ENCODE measurements around the gene RGS10. TPM values are rescaled to one million over a fixed set of nuclear protein-coding genes. Genes with fewer than 3 reads are reported as not detected.

RGS10 gene
- polyA plus RNA-seq, 1 experiment = 219 TPM

- no peak for DNase-seq (ENCODE audit: low read depth, low spot score)
- ChIA-PET POLR2A (no interaction called here), CTCF (interaction anchor here (0.5 kb wide), 1 partner anchor 88 kb away, joined by 3 read pairs; no protein-coding TSS in a partner anchor)
- Histone ChIP-seq H3K4me3 (ENCODE audit: low read depth, low read length) (no peak overlapping the region), H3K27me3 (ENCODE audit: control insufficient read depth, insufficient read depth, low read length) (no peaks in the 10 kb centered on the region), H3K9me3 (ENCODE audit: control insufficient read depth, insufficient read depth, low read length) (no peaks in the 10 kb centered on the region), H3K27ac (ENCODE audit: low read depth, low read length) (no peak overlapping the region)
- no peak for TF ChIP-seq CTCF (IDR thresholded peaks at IDR 0.05; ENCODE audit: low read depth, low read length)
These were observed 26.9 kb downstream of the RGS10 start for GRCh38 chr10:119515511-119516045.

GRCh38 chr10:119514819-119515218 lies 27.7 kb downstream of the RGS10 start:
- no peak overlapping the region for H3K4me3 ChIP-seq (ENCODE audit: low read depth, low read length)
- POLR2A ChIA-PET = no interaction called here
- CTCF ChIA-PET = no interaction called here
- H3K9me3 ChIP-seq (ENCODE audit: control insufficient read depth, insufficient read depth, low read length) = no peaks in the 10 kb centered on the region
- no peak overlapping the region for H3K27ac ChIP-seq (ENCODE audit: low read depth, low read length)
- H3K27me3 ChIP-seq (ENCODE audit: control insufficient read depth, insufficient read depth, low read length) = no peaks in the 10 kb centered on the region
- no peak for TF ChIP-seq CTCF (IDR thresholded peaks at IDR 0.05; ENCODE audit: low read depth, low read length)
- no peak for DNase-seq (ENCODE audit: low read depth, low spot score)

GRCh38 chr10:119511828-119512515 lies 30.5 kb downstream of the RGS10 start:
- no peak for DNase-seq (ENCODE audit: low read depth, low spot score)
- CTCF ChIA-PET = interaction anchor here (0.6 kb wide), 1 partner anchor 61 kb away, joined by 4 read pairs; no protein-coding TSS in a partner anchor
- Histone ChIP-seq H3K4me3 (ENCODE audit: low read depth, low read length) (no peak overlapping the region), H3K27ac (ENCODE audit: low read depth, low read length) (no peak overlapping the region), H3K27me3 (ENCODE audit: control insufficient read depth, insufficient read depth, low read length) (no peaks in the 10 kb centered on the region), H3K9me3 (ENCODE audit: control insufficient read depth, insufficient read depth, low read length) (no peaks in the 10 kb centered on the region)
- POLR2A ChIA-PET = no interaction called here
- TF ChIP-seq CTCF (IDR thresholded peaks at IDR 0.05; ENCODE audit: low read depth, low read length) = no peak

GRCh38 chr10:119509909-119510451 lies 32.5 kb downstream of the RGS10 start:
- H3K9me3 ChIP-seq (ENCODE audit: control insufficient read depth, insufficient read depth, low read length) = no peaks in the 10 kb centered on the region; the same call in 1 of the 2 replicates
- no peak for TF ChIP-seq CTCF (IDR thresholded peaks at IDR 0.05; ENCODE audit: low read depth, low read length)
- no peak overlapping the region for H3K27ac ChIP-seq (ENCODE audit: low read depth, low read length)
- no peak for DNase-seq (ENCODE audit: low read depth, low spot score)
- H3K4me3 ChIP-seq (ENCODE audit: low read depth, low read length) = no peak overlapping the region
- H3K27me3 ChIP-seq (ENCODE audit: control insufficient read depth, insufficient read depth, low read length) = no peaks in the 10 kb centered on the region
- ChIA-PET CTCF (no interaction called here), POLR2A (no interaction called here)

- no peak for DNase-seq (ENCODE audit: low read depth, low spot score)
- Histone ChIP-seq H3K27me3 (ENCODE audit: control insufficient read depth, insufficient read depth, low read length) (no peaks in the 10 kb centered on the region), H3K9me3 (ENCODE audit: control insufficient read depth, insufficient read depth, low read length) (no peaks in the 10 kb centered on the region; the same call in 1 of the 2 replicates), H3K27ac (ENCODE audit: low read depth, low read length) (no peak overlapping the region), H3K4me3 (ENCODE audit: low read depth, low read length) (no peak overlapping the region)
- ChIA-PET POLR2A (no interaction called here), CTCF (no interaction called here)
- TF ChIP-seq CTCF (IDR thresholded peaks at IDR 0.05; ENCODE audit: low read depth, low read length) = no peak
These were observed 35.4 kb downstream of the RGS10 start for GRCh38 chr10:119507115-119507514.
